Lung (tissue), 16 donors: ENCODE results near the gene TBL1Y. TPM values are rescaled to one million over a fixed set of nuclear protein-coding genes. Genes with fewer than 3 reads are reported as not detected.
"Not testable (repeated sequence)": the region's sequence is repeated elsewhere in the genome, so short reads cannot be mapped to it uniquely, and the experiment has no call there.

Experiments used
- ATAC-seq: fragments of 200-7000 bp; cut with Tn5 transposase; one replicate; pipeline ENCODE4 v1.9.1; 2020; ENCODE audit warnings: moderate number of reproducible peaks; ENCODE audit not compliant: insufficient read depth, low FRiP score
- DNase-seq, 3 donors: peaks; one replicate each; pipeline ENCODE4 v3.0.0-alpha.2; 2013 to 2017
- H3K27ac ChIP-seq, 2 donors: one replicate each; pipeline ENCODE4 v1.5.1; 2013; ENCODE audit warnings: mild to moderate bottlenecking in 2 of 2, moderate library complexity in 2 of 2, control low read depth in 1 of 2, inconsistent platforms in 1 of 2, low read depth in 1 of 2, low read length in 1 of 2
- H3K27me3 ChIP-seq, 3 donors: one replicate each; pipeline ENCODE4 v1.5.1; 2013; ENCODE audit warnings: low read length in 2 of 3; ENCODE audit not compliant: control insufficient read depth in 3 of 3, insufficient read depth in 3 of 3
- H3K36me3 ChIP-seq, 4 donors: one replicate each; pipeline ENCODE4 v1.5.1; 2013; ENCODE audit warnings: low read length in 4 of 4, mild to moderate bottlenecking in 1 of 4, moderate library complexity in 1 of 4; ENCODE audit not compliant: control insufficient read depth in 4 of 4, insufficient read depth in 4 of 4
- H3K4me1 ChIP-seq, 5 donors: one replicate each; pipeline ENCODE4 v1.5.1; 2013; ENCODE audit warnings: low read length in 5 of 5, mild to moderate bottlenecking in 2 of 5, moderate library complexity in 1 of 5; ENCODE audit not compliant: control insufficient read depth in 5 of 5, insufficient read depth in 5 of 5
- H3K4me3 ChIP-seq: one replicate; pipeline ENCODE4 v1.5.1; 2013; ENCODE audit warnings: mild to moderate bottlenecking, control low read depth, moderate library complexity
- H3K9ac ChIP-seq, 2 donors: one replicate each; pipeline ENCODE4 v1.5.1; 2013; ENCODE audit warnings: low read length in 2 of 2, control low read depth in 1 of 2; ENCODE audit not compliant: insufficient read depth in 1 of 2
- H3K9me3 ChIP-seq, 4 donors: one replicate each; pipeline ENCODE4 v1.5.1; 2013; ENCODE audit warnings: low read length in 3 of 4, mild to moderate bottlenecking in 1 of 4, moderate library complexity in 1 of 4; ENCODE audit not compliant: control insufficient read depth in 4 of 4, insufficient read depth in 3 of 4
- CTCF ChIP-seq: IDR thresholded peaks from 2 replicates; pipeline ENCODE4 v1.5.1; 2012; ENCODE audit warnings: mild to moderate bottlenecking; ENCODE audit errors: control extremely low read depth, extremely low read depth
- WGBS, 2 donors: extraction: QIAGEN DNeasy Blood & Tissue Kit; methylation state at CpG; one replicate each; pipeline ENCODE4 v1.1.7; 2013; 5-methylcytosine and 5-hydroxymethylcytosine counted together
- long read RNA-seq, 5 donors: transcript quantifications; one replicate each; lab custom pipeline, GENCODE V29; 2026
- polyA plus RNA-seq, 2 donors: library from polyadenylated mRNA; stranded (reverse); fragments of 200-250 nt; gene quantifications; one replicate each; pipeline ENCODE4 v1.2.1, GENCODE V29; 2013
- total RNA-seq, 2 donors: library from RNA; depleted of rRNA in 1 of 2; stranded (reverse); fragments of >200 nt in 1 of 2; gene quantifications; one replicate each; pipeline ENCODE4 v1.2.1, GENCODE V29; 2014 to 2021
- donor health status: control.
- donor health status: control.
- donor health status: Bipolar disorder and iron deficiency.
- donor health status: healthy.
- donor health status: DM: yes; HTN: yes; CAD: no.

The TBL1Y gene
- total RNA-seq (not detected), polyA plus RNA-seq (under 1 TPM in 1 of 2 donors, not detected in 1; 0.18 TPM)
- long read RNA-seq, donor 1, result 0 reads
- long read RNA-seq, donor 2, result 0 reads
- long read RNA-seq, donor 3, result 0 reads
- long read RNA-seq, donor 4, result 0 reads
- long read RNA-seq, donor 5, result 0 reads

- no peaks in the 10 kb centered on the region for H3K9me3 ChIP-seq
- H3K4me3 ChIP-seq, result no peak within 1 kb of the TSS
- H3K4me1 ChIP-seq, result no peaks in the 10 kb centered on the region
- 2% methylated on average over 31 of the region's 91 CpGs; no CpG with 5 or more reads in 1 of the 2 donors for WGBS, 2 donors
- H3K27ac ChIP-seq, result no peak within 1 kb of the TSS
- H3K36me3 ChIP-seq, result no peaks in the 10 kb centered on the region
- DNase-seq (peak in 1 of 3 donors; percentile 25), ATAC-seq (no peak)
- TF ChIP-seq CTCF, result no peak
- H3K27me3 ChIP-seq, result no peaks in the 10 kb centered on the region
- H3K9ac ChIP-seq, result no peak within 1 kb of the TSS
Observed at GRCh38 chrY:6910372-6911252, at the start of gene TBL1Y. TBL1Y (plus strand) TSS chrY:6910697; CDS start chrY:7025085, 114,388 bp downstream.

GRCh38 chrY:6894496-6894895 is 16.0 kb upstream of the TBL1Y start:
- no peak overlapping the region for H3K9ac ChIP-seq
- H3K36me3 ChIP-seq, result no peaks in the 10 kb centered on the region
- TF ChIP-seq CTCF, result no peak
- H3K4me3 ChIP-seq, result no peak overlapping the region
- no peaks in the 10 kb centered on the region for H3K4me1 ChIP-seq
- H3K9me3 ChIP-seq, result no peaks in the 10 kb centered on the region
- ATAC-seq, result no peak
- H3K27ac ChIP-seq, result no peak overlapping the region
- no peak for DNase-seq
- H3K27me3 ChIP-seq, result no peaks in the 10 kb centered on the region
- WGBS, 2 donors, result 48% methylated on average over 3 of the region's 3 CpGs; no CpG with 5 or more reads in 1 of the 2 donors

- Histone ChIP-seq H3K27ac (no peak overlapping the region), H3K4me1 (no peaks in the 10 kb centered on the region), H3K9ac (no peak overlapping the region), H3K36me3 (no peaks in the 10 kb centered on the region), H3K27me3 (no peaks in the 10 kb centered on the region), H3K9me3 (no peaks in the 10 kb centered on the region), H3K4me3 (no peak overlapping the region)
- TF ChIP-seq CTCF, result no peak
- ATAC-seq (no peak), DNase-seq (no peak)
- WGBS, 2 donors, result 20% methylated on average over 1 of the region's 1 CpG; no CpG with 5 or more reads in 1 of the 2 donors
Observed at GRCh38 chrY:6895236-6895635, 15.3 kb upstream of the TBL1Y start.

GRCh38 chrY:6902116-6902515 is 8.4 kb upstream of the TBL1Y start:
- H3K4me3 ChIP-seq, H3K9me3 ChIP-seq, H3K27ac ChIP-seq, DNase-seq, H3K27me3 ChIP-seq, H3K9ac ChIP-seq, H3K36me3 ChIP-seq, H3K4me1 ChIP-seq, ATAC-seq: not testable (repeated sequence)
